ENCODE results near the gene OLFML2A. TPM values are rescaled to one million over a fixed set of nuclear protein-coding genes. Genes with fewer than 3 reads are reported as not detected.
A peak's percentile ranks its signal among the peaks of the same experiment; 100 is the strongest.

The OLFML2A gene
- total and polyA plus RNA-seq, 2 of the 13 experiments (the other 11 are each of a cell fraction or from before 2014, with no cell fraction given): 0.01 to 0.02 TPM

DNA sequence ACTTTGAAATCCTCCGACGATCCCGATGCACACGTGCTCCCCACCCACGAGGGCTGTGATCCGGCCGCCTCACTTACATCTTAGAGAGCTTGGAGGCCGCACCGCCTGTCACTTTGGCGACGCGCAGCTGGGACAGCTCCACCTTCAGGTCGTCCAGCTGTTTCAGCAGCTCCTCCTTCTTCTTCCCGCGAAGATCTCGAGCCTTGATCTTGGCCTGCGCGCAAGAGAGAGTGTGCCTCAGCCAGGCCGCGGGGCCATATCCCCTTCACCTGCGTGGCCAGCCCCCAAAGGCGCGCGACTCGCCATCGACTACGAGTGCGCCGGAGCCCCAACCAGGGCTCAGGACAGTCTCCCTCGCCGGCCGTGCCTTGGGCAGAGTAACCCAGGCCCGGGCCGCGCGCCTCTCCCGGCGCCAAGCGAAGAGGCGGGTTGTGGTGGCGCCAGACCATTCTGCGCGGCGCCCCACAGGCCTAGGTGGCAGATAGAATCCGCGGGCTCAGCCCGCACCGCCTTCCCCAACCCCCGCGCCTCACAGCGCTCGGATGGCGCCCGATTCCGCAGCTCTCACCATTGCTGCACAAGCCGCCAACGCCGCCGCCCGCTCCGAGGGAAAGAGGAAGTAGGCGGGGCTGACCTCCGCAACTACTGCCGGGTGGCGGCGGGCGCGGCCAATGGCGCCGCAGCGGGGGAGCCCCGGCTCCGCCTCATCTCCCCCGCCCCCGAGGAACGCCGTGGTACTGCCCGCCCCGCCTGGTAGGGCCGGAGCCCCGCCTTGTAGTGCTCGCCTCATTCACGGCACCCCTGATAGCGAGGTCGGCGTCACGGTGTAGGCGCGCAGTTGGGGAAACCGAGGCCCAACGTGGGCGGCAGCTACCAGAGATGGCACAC, 84.7 kb downstream of the OLFML2A start, which contains the start of the genes ARPC5L and RPL35 (continued):
- TF ChIP-seq ZNF841 (CRISPR knock-in tag; IDR thresholded peaks at IDR 0.05; ENCODE audit: borderline replicate concordance) (0 out of 2 replicates have a peak, but pooled peaks have one; percentile 52), KLF9 (CRISPR knock-in tag; IDR thresholded peaks at IDR 0.05; ENCODE audit: low read depth) (no peak), ZNF749 (CRISPR knock-in tag; IDR thresholded peaks at IDR 0.05; ENCODE audit: borderline replicate concordance) (peak; percentile 88; the same call in 1 of the 2 replicates), ZNF234 (CRISPR knock-in tag; conservative IDR thresholded peaks at IDR 0.05) (no peak), ATAD3A (CRISPR knock-in tag; IDR thresholded peaks at IDR 0.05) (no peak), ZFP36L2 (CRISPR knock-in tag; IDR thresholded peaks at IDR 0.05) (no peak), ZKSCAN5 (CRISPR knock-in tag; IDR thresholded peaks at IDR 0.05) (no peak), NRL (CRISPR knock-in tag; IDR thresholded peaks at IDR 0.05; ENCODE audit: borderline replicate concordance) (peak; percentile 52; the same call in 1 of the 2 replicates), ZNF136 (CRISPR knock-in tag; IDR thresholded peaks at IDR 0.05; ENCODE audit: low read depth) (no peak), ZNF10 (CRISPR knock-in tag; IDR thresholded peaks at IDR 0.05; ENCODE audit: borderline replicate concordance, low read depth) (no peak), GATA4 (IDR thresholded peaks at IDR 0.05; ENCODE audit: borderline replicate concordance, low read depth) (peak; percentile 29; the same call in 1 of the 2 replicates), ZNF569 (CRISPR knock-in tag; IDR thresholded peaks at IDR 0.05; ENCODE audit: borderline replicate concordance) (peak; percentile 49; the same call in 1 of the 2 replicates), MIER3 (CRISPR knock-in tag; IDR thresholded peaks at IDR 0.05; ENCODE audit: borderline replicate concordance) (0 out of 2 replicates have a peak, but pooled peaks have one; percentile 10), ZNF724P (CRISPR knock-in tag; IDR thresholded peaks at IDR 0.05; ENCODE audit: borderline replicate concordance) (peak; percentile 91; the same call in 1 of the 2 replicates), ZNF879 (CRISPR knock-in tag; IDR thresholded peaks at IDR 0.05) (no peak), ZFP90 (CRISPR knock-in tag; IDR thresholded peaks at IDR 0.05; ENCODE audit: borderline replicate concordance) (peak; percentile 91; the same call in 1 of the 2 replicates), ZNF768 (CRISPR knock-in tag; IDR thresholded peaks at IDR 0.05) (peak; percentile 62; the same call in 1 of the 2 replicates), SMARCC2 (IDR thresholded peaks at IDR 0.05) (no peak), ZBTB38 (CRISPR knock-in tag; IDR thresholded peaks at IDR 0.05) (peak; percentile 32), RBM39 (IDR thresholded peaks at IDR 0.05; ENCODE audit: low read depth, low read length, poor library complexity, severe bottlenecking) (peak; percentile 82), NCOR1 (IDR thresholded peaks at IDR 0.05; ENCODE audit: borderline replicate concordance, low read length) (no peak; the same call in 1 of the 2 replicates), SRSF4 (IDR thresholded peaks at IDR 0.05; ENCODE audit: low read depth, low read length, poor library complexity, severe bottlenecking) (no peak), MAZ (IDR thresholded peaks at IDR 0.05; ENCODE audit: borderline replicate concordance, low read depth, low read length) (peak; percentile 94), MAZ (CRISPR knock-in tag; IDR thresholded peaks at IDR 0.05; ENCODE audit: low read depth) (no peak; the same call in 1 of the 2 replicates), SETDB1 (CRISPR knock-in tag; IDR thresholded peaks at IDR 0.05; ENCODE audit: borderline replicate concordance) (no peak), SNAPC2 (CRISPR knock-in tag; IDR thresholded peaks at IDR 0.05) (no peak), ZNF766 (CRISPR knock-in tag; IDR thresholded peaks at IDR 0.05; ENCODE audit: borderline replicate concordance) (0 out of 2 replicates have a peak, but pooled peaks have one; percentile 25)
- TF ChIP-seq, protein P1, sequence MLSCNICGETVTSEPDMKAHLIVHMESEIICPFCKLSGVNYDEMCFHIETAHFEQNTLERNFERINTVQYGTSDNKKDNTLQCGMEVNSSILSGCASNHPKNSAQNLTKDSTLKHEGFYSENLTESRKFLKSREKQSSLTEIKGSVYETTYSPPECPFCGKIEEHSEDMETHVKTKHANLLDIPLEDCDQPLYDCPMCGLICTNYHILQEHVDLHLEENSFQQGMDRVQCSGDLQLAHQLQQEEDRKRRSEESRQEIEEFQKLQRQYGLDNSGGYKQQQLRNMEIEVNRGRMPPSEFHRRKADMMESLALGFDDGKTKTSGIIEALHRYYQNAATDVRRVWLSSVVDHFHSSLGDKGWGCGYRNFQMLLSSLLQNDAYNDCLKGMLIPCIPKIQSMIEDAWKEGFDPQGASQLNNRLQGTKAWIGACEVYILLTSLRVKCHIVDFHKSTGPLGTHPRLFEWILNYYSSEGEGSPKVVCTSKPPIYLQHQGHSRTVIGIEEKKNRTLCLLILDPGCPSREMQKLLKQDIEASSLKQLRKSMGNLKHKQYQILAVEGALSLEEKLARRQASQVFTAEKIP (CRISPR knock-in tag; IDR thresholded peaks at IDR 0.05; ENCODE audit: borderline replicate concordance): no peak

Measured in HepG2 (cell line).